Type B pancreatic cell (in vitro differentiated cells): Measurements from ENCODE around the gene NDUFS4. TPM values are rescaled to one million over a fixed set of nuclear protein-coding genes. Genes with fewer than 3 reads are reported as not detected.
"Not testable (repeated sequence)": the region's sequence is repeated elsewhere in the genome, so short reads cannot be mapped to it uniquely, and the experiment has no call there.

Experiments
- DNase-seq: peaks from one replicate; pipeline ENCODE4 v3.0.0; 2021; ENCODE audit warnings: mixed read lengths; ENCODE audit not compliant: unreplicated experiment; ENCODE audit errors: extremely low spot score
- H3K27ac Mint-ChIP-seq: 2 replicates; pipeline ENCODE4 v1.8.0; 2021; ENCODE audit warnings: mild to moderate bottlenecking, mixed read lengths
- H3K27me3 Mint-ChIP-seq: 2 replicates; pipeline ENCODE4 v1.8.0; 2021; ENCODE audit warnings: mixed read lengths
- H3K36me3 Mint-ChIP-seq: 2 replicates; pipeline ENCODE4 v1.8.0; 2021; ENCODE audit warnings: mixed read lengths
- H3K4me1 Mint-ChIP-seq: one replicate; pipeline ENCODE4 v1.8.0; 2021; ENCODE audit warnings: mixed read lengths; ENCODE audit not compliant: unreplicated experiment
- H3K4me3 Mint-ChIP-seq: 2 replicates; pipeline ENCODE4 v1.8.0; 2021; ENCODE audit warnings: mild to moderate bottlenecking, mixed read lengths
- H3K9me3 Mint-ChIP-seq: 2 replicates; pipeline ENCODE4 v1.8.0; 2021; ENCODE audit warnings: mixed read lengths
- CTCF ChIP-seq: fragments of 200-600 bp; sonication (generic); conservative IDR thresholded peaks from 2 replicates; pipeline ENCODE4 v1.5.0; 2021; ENCODE audit warnings: antibody characterized with exemption, mild to moderate bottlenecking
- total RNA-seq: library from RNA; stranded (reverse); gene quantifications from 2 replicates; pipeline ENCODE4 v1.2.1, GENCODE V29; 2021; ENCODE audit warnings: low replicate concordance

Gene NDUFS4
- total RNA-seq, 1 donor from 2014 or later, result 73.4 TPM

GRCh38 chr5:53681079-53681478 lies 120.6 kb downstream of the NDUFS4 start:
- no peak for DNase-seq
- TF ChIP-seq CTCF, result no peak
- Mint-ChIP-seq H3K27me3 (no peaks in the 10 kb centered on the region), H3K9me3 (no peaks in the 10 kb centered on the region), H3K4me3 (no peak overlapping the region), H3K36me3 (peaks cover 9% of the 10 kb centered on the region), H3K27ac (no peak overlapping the region), H3K4me1 (no peaks in the 10 kb centered on the region)

GRCh38 chr5:53691014-53691413 lies 130.6 kb downstream of the NDUFS4 start:
- no peak for TF ChIP-seq CTCF
- H3K4me3 Mint-ChIP-seq, result no peak overlapping the region
- no peaks in the 10 kb centered on the region for H3K4me1 Mint-ChIP-seq
- H3K27ac Mint-ChIP-seq, result no peak overlapping the region
- H3K36me3 Mint-ChIP-seq, result peaks cover 9% of the 10 kb centered on the region
- no peak for DNase-seq
- H3K27me3 Mint-ChIP-seq, result no peaks in the 10 kb centered on the region
- H3K9me3 Mint-ChIP-seq, result peaks cover 19% of the 10 kb centered on the region

DNA sequence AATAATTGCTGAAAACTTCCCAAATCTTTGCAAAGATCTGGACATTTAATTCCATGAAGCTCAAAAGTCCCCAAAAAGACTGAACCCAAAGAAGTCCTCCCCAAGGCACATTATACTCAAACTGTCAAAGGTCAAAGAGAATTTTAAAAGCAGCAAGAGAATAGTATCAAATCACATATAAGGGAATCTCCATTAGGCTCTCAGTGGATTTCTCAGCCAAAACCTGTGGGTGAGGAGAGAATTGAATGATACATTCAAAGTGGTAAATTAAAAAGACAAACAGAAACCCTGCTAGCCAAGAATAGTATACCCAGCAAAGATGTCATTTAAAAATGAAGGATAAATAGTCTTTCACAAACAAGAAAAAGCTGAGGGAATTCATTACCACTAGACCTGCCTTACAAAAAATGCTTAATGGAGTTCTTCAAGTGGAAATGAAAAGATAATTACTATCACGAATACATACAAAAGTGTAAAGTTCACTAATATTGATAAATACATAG lies 134.1 kb downstream of the NDUFS4 start:
- Mint-ChIP-seq H3K9me3 (peaks cover 19% of the 10 kb centered on the region), H3K36me3 (no peaks in the 10 kb centered on the region), H3K4me1 (no peaks in the 10 kb centered on the region), H3K27ac (no peak overlapping the region), H3K27me3 (no peaks in the 10 kb centered on the region), H3K4me3 (no peak overlapping the region)
- TF ChIP-seq CTCF, result no peak
- DNase-seq, result no peak

DNA sequence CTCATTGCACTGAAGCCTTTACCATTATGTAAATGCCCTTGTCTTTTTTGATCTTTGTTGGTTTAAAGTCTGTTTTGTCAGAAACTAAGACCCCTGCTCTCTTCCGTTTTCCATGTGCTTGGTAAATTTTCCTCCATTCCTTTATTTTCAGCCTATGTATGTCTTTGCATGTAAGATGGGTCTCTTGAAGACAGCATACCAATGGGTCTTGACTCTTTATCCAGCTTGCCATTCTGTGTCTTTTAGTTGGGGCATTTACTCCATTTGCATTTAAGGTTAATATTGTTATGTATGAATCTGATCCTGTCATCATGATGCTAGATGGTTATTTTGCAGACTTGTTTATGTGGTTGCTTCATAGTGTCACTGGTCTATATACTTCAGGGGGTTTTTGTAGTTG lies 150.0 kb downstream of the NDUFS4 start:
- H3K4me3 Mint-ChIP-seq, H3K27me3 Mint-ChIP-seq, DNase-seq, H3K36me3 Mint-ChIP-seq, H3K4me1 Mint-ChIP-seq, H3K27ac Mint-ChIP-seq: not testable (repeated sequence)
- peaks cover 11% of the 10 kb centered on the region for H3K9me3 Mint-ChIP-seq

DNA sequence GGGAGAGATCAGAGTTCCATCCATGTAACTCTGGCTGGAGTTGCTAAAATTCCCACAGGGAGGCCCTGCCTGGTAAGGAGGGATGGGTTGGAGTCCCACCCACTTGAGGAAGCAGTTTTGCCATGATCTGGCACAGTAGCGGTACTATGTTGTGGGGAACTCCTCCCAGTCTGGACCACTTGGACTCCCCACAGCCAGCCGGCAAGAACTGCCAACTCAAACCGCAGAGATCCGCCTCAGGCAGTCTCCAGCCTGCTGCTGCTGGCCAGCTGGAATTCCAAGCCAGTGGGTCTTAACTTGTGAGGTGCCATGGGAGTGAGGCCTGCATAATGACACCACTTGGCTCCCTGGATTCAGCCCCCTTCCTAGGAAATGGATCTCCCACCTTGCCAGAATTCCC lies 151.9 kb downstream of the NDUFS4 start:
- Mint-ChIP-seq H3K36me3 (no peaks in the 10 kb centered on the region), H3K9me3 (peaks cover 15% of the 10 kb centered on the region), H3K27ac (no peak overlapping the region), H3K4me1 (no peaks in the 10 kb centered on the region), H3K27me3 (no peaks in the 10 kb centered on the region), H3K4me3 (no peak overlapping the region)
- DNase-seq, result no peak
- no peak for TF ChIP-seq CTCF

DNA sequence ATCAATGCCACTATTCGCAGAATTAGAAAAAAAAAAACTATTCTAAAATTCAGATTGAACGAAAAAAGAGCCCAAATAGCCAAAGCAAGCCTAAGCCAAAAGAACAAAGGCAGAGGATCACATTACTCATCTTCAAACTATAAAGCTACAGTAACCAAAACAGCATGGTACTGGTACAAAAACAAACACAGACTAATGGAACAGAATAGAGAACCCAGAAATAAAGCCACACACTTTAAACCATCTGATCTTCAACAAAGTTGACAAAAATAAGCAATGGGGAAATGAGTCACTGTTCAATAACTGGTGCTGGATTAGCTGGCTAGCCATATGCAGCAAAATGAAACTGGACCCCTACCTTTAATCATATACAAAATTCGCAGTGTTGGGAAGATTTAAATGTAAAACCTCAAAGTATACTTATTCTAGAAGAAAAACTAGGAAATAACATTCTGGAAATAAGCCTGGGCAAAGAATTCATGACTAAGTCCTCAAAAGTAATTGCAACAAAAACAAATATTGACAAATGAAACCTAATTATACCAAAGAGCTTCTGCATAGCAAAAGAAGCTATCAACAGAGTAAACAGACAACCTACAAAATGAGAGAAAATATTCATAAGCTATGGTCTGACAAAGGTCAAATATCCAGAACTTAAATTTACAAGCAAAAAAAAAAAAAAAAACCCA lies 153.7 kb downstream of the NDUFS4 start:
- no peaks in the 10 kb centered on the region for H3K27me3 Mint-ChIP-seq
- no peak for TF ChIP-seq CTCF
- no peak overlapping the region for H3K27ac Mint-ChIP-seq
- peaks cover 17% of the 10 kb centered on the region for H3K9me3 Mint-ChIP-seq
- no peak overlapping the region for H3K4me3 Mint-ChIP-seq
- no peak for DNase-seq
- no peaks in the 10 kb centered on the region for H3K4me1 Mint-ChIP-seq
- no peaks in the 10 kb centered on the region for H3K36me3 Mint-ChIP-seq
